ENCODE measurements around the gene IARS1. TPM values are rescaled to one million over a fixed set of nuclear protein-coding genes. Genes with fewer than 3 reads are reported as not detected.
A peak's percentile ranks its signal among the peaks of the same experiment; 100 is the strongest.

The IARS1 gene
- total RNA-seq, 1 donor from 2014 or later: 379 TPM

DNA sequence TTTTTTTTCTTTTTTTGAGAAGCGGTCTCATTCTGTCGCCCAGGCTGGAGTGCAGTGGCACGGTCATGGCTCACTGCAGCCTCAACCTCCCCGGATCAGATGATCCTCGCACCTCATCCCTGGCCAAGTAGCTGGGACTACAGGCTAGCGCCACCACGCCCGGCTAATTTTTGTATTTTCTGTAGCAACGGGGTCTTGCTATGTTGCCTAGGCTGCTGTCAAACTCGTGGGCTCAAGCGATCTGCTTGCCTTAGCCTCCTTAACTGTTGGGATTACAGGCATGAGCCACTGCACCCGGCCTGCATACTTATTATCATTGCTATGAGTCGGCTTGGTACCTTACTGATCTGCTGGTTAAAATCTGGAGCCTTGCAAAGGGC lies 790 bp upstream of the IARS1 start:
- no peak for DNase-seq (ENCODE audit: low read depth)
- Histone ChIP-seq H3K4me3 (ENCODE audit: low read depth, low read length) (peak overlapping the region; percentile 54), H3K36me3 (ENCODE audit: control insufficient read depth, insufficient read depth, low read length) (peaks cover 4% of the 10 kb centered on the region), H3K27me3 (ENCODE audit: control insufficient read depth, insufficient read depth, low read length) (no peaks in the 10 kb centered on the region)
- TF ChIP-seq, protein P1, sequence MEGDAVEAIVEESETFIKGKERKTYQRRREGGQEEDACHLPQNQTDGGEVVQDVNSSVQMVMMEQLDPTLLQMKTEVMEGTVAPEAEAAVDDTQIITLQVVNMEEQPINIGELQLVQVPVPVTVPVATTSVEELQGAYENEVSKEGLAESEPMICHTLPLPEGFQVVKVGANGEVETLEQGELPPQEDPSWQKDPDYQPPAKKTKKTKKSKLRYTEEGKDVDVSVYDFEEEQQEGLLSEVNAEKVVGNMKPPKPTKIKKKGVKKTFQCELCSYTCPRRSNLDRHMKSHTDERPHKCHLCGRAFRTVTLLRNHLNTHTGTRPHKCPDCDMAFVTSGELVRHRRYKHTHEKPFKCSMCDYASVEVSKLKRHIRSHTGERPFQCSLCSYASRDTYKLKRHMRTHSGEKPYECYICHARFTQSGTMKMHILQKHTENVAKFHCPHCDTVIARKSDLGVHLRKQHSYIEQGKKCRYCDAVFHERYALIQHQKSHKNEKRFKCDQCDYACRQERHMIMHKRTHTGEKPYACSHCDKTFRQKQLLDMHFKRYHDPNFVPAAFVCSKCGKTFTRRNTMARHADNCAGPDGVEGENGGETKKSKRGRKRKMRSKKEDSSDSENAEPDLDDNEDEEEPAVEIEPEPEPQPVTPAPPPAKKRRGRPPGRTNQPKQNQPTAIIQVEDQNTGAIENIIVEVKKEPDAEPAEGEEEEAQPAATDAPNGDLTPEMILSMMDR (IDR thresholded peaks at IDR 0.05; ENCODE audit: insufficient read depth, low read length, severe bottlenecking): no peak
- FAIRE-seq: no peak

- TF ChIP-seq, protein P1 (IDR thresholded peaks at IDR 0.05; ENCODE audit: insufficient read depth, low read length, severe bottlenecking): no peak
- no peaks in the 10 kb centered on the region for H3K27me3 ChIP-seq (ENCODE audit: control insufficient read depth, insufficient read depth, low read length)
- FAIRE-seq (no peak), DNase-seq (ENCODE audit: low read depth) (no peak)
- H3K4me3 ChIP-seq (ENCODE audit: low read depth, low read length): peak overlapping the region; percentile 54
- H3K36me3 ChIP-seq (ENCODE audit: control insufficient read depth, insufficient read depth, low read length): peaks cover 5% of the 10 kb centered on the region
Observed at GRCh38 chr9:92293075-92293354, 482 bp downstream of the IARS1 start.

DNA sequence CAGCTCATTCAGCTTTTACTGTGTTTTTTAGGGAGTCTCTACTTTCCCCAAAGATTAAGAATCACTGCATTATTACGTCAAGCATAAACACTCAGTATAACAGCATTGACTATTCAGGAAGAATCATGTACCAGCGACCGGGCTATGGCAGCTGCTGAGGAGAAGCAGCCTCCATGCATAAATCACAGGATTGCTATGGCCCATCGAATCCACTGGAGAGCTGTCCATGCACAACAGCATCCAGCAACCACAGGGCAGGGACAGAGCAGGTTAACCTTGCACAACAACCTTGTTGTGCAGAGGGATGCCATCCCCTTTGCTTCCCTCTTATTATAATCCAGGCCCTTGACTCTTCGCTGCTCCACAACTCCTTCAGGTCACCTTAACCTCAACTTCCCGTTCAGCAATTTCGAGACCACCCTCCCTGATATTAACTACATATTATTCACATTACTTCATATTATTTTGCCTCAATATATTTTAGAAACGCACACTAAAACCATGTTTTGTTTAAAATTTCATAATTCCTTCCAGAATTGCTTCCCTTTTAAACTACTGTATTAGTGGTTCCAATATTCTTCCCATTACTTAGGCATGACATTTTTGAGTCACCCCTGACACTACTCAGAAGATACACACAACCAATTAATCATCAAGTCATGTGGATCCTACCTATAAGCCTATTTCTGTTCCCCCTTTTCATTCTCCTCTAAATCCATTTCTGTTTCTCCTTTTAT lies 991 bp downstream of the IARS1 start:
- Histone ChIP-seq H3K36me3 (ENCODE audit: control insufficient read depth, insufficient read depth, low read length) (peaks cover 6% of the 10 kb centered on the region), H3K4me3 (ENCODE audit: low read depth, low read length) (peak overlapping the region; percentile 54), H3K27me3 (ENCODE audit: control insufficient read depth, insufficient read depth, low read length) (no peaks in the 10 kb centered on the region)
- FAIRE-seq (no peak), DNase-seq (ENCODE audit: low read depth) (peak; percentile 80)
- TF ChIP-seq, protein P1 (IDR thresholded peaks at IDR 0.05; ENCODE audit: insufficient read depth, low read length, severe bottlenecking): no peak

DNA sequence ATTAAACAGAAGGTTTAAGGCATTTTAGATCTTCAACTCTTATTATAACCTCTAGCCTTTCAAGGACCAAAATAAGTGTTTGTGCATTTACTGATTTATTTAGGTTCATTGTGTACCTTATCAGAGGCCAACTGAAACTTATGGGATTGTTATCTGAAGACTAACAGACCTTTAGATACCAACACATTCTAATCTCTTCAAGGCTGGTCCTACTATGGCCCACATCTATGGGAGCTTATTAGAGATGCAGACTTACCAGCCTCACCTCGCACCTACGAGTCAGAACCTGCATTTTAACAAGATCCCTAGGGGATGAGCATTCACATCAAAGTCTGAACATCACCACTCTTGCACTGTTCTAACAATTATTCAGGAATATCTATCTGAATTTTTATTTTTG lies 1.9 kb downstream of the IARS1 start:
- TF ChIP-seq, protein P1 (IDR thresholded peaks at IDR 0.05; ENCODE audit: insufficient read depth, low read length, severe bottlenecking): no peak
- FAIRE-seq (no peak), DNase-seq (ENCODE audit: low read depth) (no peak)
- Histone ChIP-seq H3K36me3 (ENCODE audit: control insufficient read depth, insufficient read depth, low read length) (peaks cover 8% of the 10 kb centered on the region), H3K4me3 (ENCODE audit: low read depth, low read length) (no peak overlapping the region), H3K27me3 (ENCODE audit: control insufficient read depth, insufficient read depth, low read length) (no peaks in the 10 kb centered on the region)

DNA sequence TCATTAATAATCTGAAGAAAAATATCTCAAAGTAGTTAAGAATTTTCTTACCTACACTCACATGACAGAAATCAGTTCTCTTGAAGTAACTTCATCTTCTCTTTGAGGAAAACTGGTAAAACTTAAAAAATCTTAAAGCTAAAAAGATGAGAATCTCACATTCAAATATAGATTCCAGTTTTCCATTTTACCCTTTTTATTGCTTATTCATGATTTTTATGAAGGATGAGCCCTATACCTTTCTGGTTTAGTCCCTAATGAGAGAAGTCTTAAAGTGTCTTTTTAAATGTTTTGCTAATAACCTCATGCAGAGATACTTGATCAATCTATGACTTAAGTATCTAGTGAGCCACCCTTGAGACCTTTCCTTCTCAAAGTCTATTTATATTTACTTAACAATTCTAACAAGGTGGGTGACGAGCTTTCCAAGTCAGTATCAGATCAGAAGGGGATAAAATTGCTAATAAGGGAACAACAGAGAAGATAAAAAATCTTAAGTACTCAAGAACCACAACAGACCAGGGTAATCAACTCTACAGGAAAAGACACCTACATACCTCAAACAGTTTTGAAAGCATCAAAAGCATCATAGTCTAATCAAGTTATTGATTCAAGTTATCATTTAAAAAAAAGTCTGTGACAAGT lies 2.6 kb downstream of the IARS1 start:
- Histone ChIP-seq H3K27me3 (ENCODE audit: control insufficient read depth, insufficient read depth, low read length) (no peaks in the 10 kb centered on the region), H3K36me3 (ENCODE audit: control insufficient read depth, insufficient read depth, low read length) (peaks cover 10% of the 10 kb centered on the region), H3K4me3 (ENCODE audit: low read depth, low read length) (no peak overlapping the region)
- DNase-seq (ENCODE audit: low read depth): no peak
- no peak for FAIRE-seq
- TF ChIP-seq, protein P1 (IDR thresholded peaks at IDR 0.05; ENCODE audit: insufficient read depth, low read length, severe bottlenecking): no peak

All from bronchial epithelial cell (primary cell).